Mesenchymal stem cell (in vitro differentiated cells and primary cell): ENCODE results near the gene PPP2R5A. TPM values are rescaled to one million over a fixed set of nuclear protein-coding genes. Genes with fewer than 3 reads are reported as not detected.

Source experiments
- DNase-seq: peaks from one replicate; pipeline ENCODE4 v3.0.0-alpha.2; 2013
- H2AFZ ChIP-seq: one replicate; pipeline ENCODE4 v1.6.1; 2013; ENCODE audit warnings: low read depth, mild to moderate bottlenecking, control low read depth, inconsistent platforms, low read length, moderate library complexity
- H2AK5ac ChIP-seq: 2 replicates; pipeline ENCODE4 v1.6.1; 2013; ENCODE audit warnings: low read length, moderate library complexity, mild to moderate bottlenecking, inconsistent platforms; ENCODE audit not compliant: severe bottlenecking
- H2BK120ac ChIP-seq: one replicate; pipeline ENCODE4 v1.6.1; 2013; ENCODE audit warnings: low read depth, mild to moderate bottlenecking, inconsistent platforms, low read length, moderate library complexity
- H2BK12ac ChIP-seq, 2 experiments: one replicate each; pipeline ENCODE4 v1.6.1; 2013; ENCODE audit warnings: inconsistent platforms in 2 of 2, low read length in 2 of 2, mild to moderate bottlenecking in 2 of 2, moderate library complexity in 2 of 2, control low read depth in 1 of 2
- H2BK15ac ChIP-seq: one replicate; pipeline ENCODE4 v1.6.1; 2013; ENCODE audit warnings: mild to moderate bottlenecking, low read depth, inconsistent platforms; ENCODE audit not compliant: poor library complexity, severe bottlenecking
- H2BK5ac ChIP-seq: 2 replicates; pipeline ENCODE4 v1.6.1; 2013; ENCODE audit warnings: low read depth, mild to moderate bottlenecking, low read length, control low read depth, inconsistent platforms; ENCODE audit not compliant: poor library complexity, severe bottlenecking
- H3K14ac ChIP-seq, 2 experiments: one replicate each; pipeline ENCODE4 v1.6.1; 2013; ENCODE audit warnings: inconsistent platforms in 2 of 2, low read length in 2 of 2, control low read depth in 1 of 2, mild to moderate bottlenecking in 1 of 2, moderate library complexity in 1 of 2
- H3K18ac ChIP-seq, 2 experiments: one replicate each; pipeline ENCODE4 v1.6.1; 2013; ENCODE audit warnings: inconsistent platforms in 2 of 2, low read length in 2 of 2, control low read depth in 1 of 2, low read depth in 1 of 2, mild to moderate bottlenecking in 1 of 2
- H3K23ac ChIP-seq, 2 experiments: one replicate each; pipeline ENCODE4 v1.6.1; 2013; ENCODE audit warnings: inconsistent platforms in 2 of 2, low read length in 2 of 2, mild to moderate bottlenecking in 2 of 2, moderate library complexity in 2 of 2, control low read depth in 1 of 2
- H3K27ac ChIP-seq: 2 replicates; pipeline ENCODE4 v1.5.1; 2013; ENCODE audit warnings: mild to moderate bottlenecking, moderate library complexity, low read length, control low read depth, inconsistent platforms; ENCODE audit not compliant: poor library complexity, severe bottlenecking
- H3K27me3 ChIP-seq, 2 experiments: 2 replicates each; pipeline versions ENCODE4 v1.6.1 to v1.7.0; 2013; ENCODE audit warnings: low read length in 2 of 2, mild to moderate bottlenecking in 2 of 2, moderate library complexity in 2 of 2, control low read depth in 1 of 2, inconsistent platforms in 1 of 2; ENCODE audit not compliant: control insufficient read depth in 1 of 2, insufficient read depth in 1 of 2
- H3K36me3 ChIP-seq, 2 experiments: 2 replicates each; pipeline versions ENCODE4 v1.6.1 to v1.7.0; 2013; ENCODE audit warnings: low read length in 2 of 2, control low read depth in 1 of 2, inconsistent platforms in 1 of 2, low read depth in 1 of 2, mild to moderate bottlenecking in 1 of 2; ENCODE audit not compliant: insufficient read depth in 2 of 2, control insufficient read depth in 1 of 2
- H3K4ac ChIP-seq, 2 experiments: one replicate each; pipeline ENCODE4 v1.6.1; 2013; ENCODE audit warnings: inconsistent platforms in 2 of 2, low read length in 2 of 2, mild to moderate bottlenecking in 2 of 2, moderate library complexity in 2 of 2, control low read depth in 1 of 2, low read depth in 1 of 2
- H3K4me1 ChIP-seq: 2 replicates; pipeline ENCODE4 v1.6.1; 2013; ENCODE audit warnings: low read depth, low read length, control low read depth; ENCODE audit not compliant: control insufficient read depth, insufficient read depth
- H3K4me2 ChIP-seq: 2 replicates; pipeline ENCODE4 v1.6.1; 2013; ENCODE audit warnings: low read length, mild to moderate bottlenecking, inconsistent platforms; ENCODE audit not compliant: poor library complexity, severe bottlenecking
- H3K4me3 ChIP-seq, 2 experiments: 2 replicates each; pipeline versions ENCODE4 v1.5.1 to v1.7.0; 2013; ENCODE audit warnings: low read length in 2 of 2, mild to moderate bottlenecking in 2 of 2, control low read depth in 1 of 2, low read depth in 1 of 2; ENCODE audit not compliant: insufficient read depth in 1 of 2
- H3K79me1 ChIP-seq: replicated peaks from 2 replicates; pipeline ENCODE4 v1.6.1; 2013; ENCODE audit warnings: mild to moderate bottlenecking, control low read depth, low read length, inconsistent platforms; ENCODE audit not compliant: poor library complexity, severe bottlenecking
- H3K9ac ChIP-seq: 2 replicates; pipeline ENCODE4 v1.7.0; 2013; ENCODE audit warnings: mild to moderate bottlenecking, low read length, moderate library complexity
- H3K9me3 ChIP-seq: 2 replicates; pipeline ENCODE4 v1.7.0; 2013; ENCODE audit warnings: mild to moderate bottlenecking, low read length; ENCODE audit not compliant: control insufficient read depth
- H4K8ac ChIP-seq: one replicate; pipeline ENCODE4 v1.6.1; 2013; ENCODE audit warnings: inconsistent platforms, mild to moderate bottlenecking, low read length, moderate library complexity
- H4K91ac ChIP-seq: one replicate; pipeline ENCODE4 v1.6.1; 2013; ENCODE audit warnings: mild to moderate bottlenecking, low read length, inconsistent platforms
- WGBS: methylation state at CpG from one replicate; pipeline ENCODE4 v1.1.7; 2013; ENCODE audit warnings: mixed read lengths; 5-methylcytosine and 5-hydroxymethylcytosine counted together
- small RNA-seq: library from polyadenylated mRNA; stranded (forward); fragments of <200 nt; extraction: miRNeasy Mini kit (QIAGEN cat#:217004); gene quantifications from one replicate; pipeline ENCODE3, GENCODE V24; 2013; ENCODE audit warnings: low read depth

PPP2R5A gene

GRCh38 chr1:212402666-212403321, 117.6 kb downstream of the PPP2R5A start:
- H2BK15ac ChIP-seq = no peak overlapping the region
- H3K9me3 ChIP-seq = peaks cover 19% of the 10 kb centered on the region
- H3K4ac ChIP-seq = no peak overlapping the region
- no peak overlapping the region for H3K4me3 ChIP-seq
- H4K8ac ChIP-seq = no peak overlapping the region
- H3K9ac ChIP-seq = no peak overlapping the region
- no peak overlapping the region for H2BK5ac ChIP-seq
- H3K4me2 ChIP-seq = no peak overlapping the region
- H3K14ac ChIP-seq = no peak overlapping the region
- no peak overlapping the region for H3K27ac ChIP-seq
- no peak overlapping the region for H2BK120ac ChIP-seq
- DNase-seq = no peak
- H3K23ac ChIP-seq = no peak overlapping the region
- H3K79me1 ChIP-seq = peaks cover 3% of the 10 kb centered on the region
- no peak overlapping the region for H3K18ac ChIP-seq
- no peaks in the 10 kb centered on the region for H3K27me3 ChIP-seq
- H3K4me1 ChIP-seq = no peaks in the 10 kb centered on the region
- peaks cover 17 to 20% of the 10 kb centered on the region in 2 experiments for H3K36me3 ChIP-seq
- H4K91ac ChIP-seq = no peak overlapping the region
- no peak overlapping the region for H2AK5ac ChIP-seq
- no peak overlapping the region for H2BK12ac ChIP-seq
- no peak overlapping the region for H2AFZ ChIP-seq
- 78% methylated on average over 3 of the region's 7 CpGs for WGBS

GRCh38 chr1:212410231-212410820, 125.1 kb downstream of the PPP2R5A start:
- no peak for DNase-seq
- Histone ChIP-seq H2BK5ac (no peak overlapping the region), H3K36me3 (peaks cover 36 to 47% of the 10 kb centered on the region in 2 experiments), H3K18ac (no peak overlapping the region), H3K4me2 (no peak overlapping the region), H4K91ac (no peak overlapping the region), H3K9ac (no peak overlapping the region), H2BK12ac (no peak overlapping the region), H2AFZ (no peak overlapping the region), H2AK5ac (no peak overlapping the region), H3K4me1 (peaks cover 7% of the 10 kb centered on the region), H3K14ac (no peak overlapping the region), H3K79me1 (peaks cover 25% of the 10 kb centered on the region), H3K4me3 (no peak overlapping the region), H3K27me3 (no peaks in the 10 kb centered on the region), H2BK15ac (no peak overlapping the region), H2BK120ac (no peak overlapping the region), H4K8ac (no peak overlapping the region), H3K23ac (no peak overlapping the region), H3K27ac (no peak overlapping the region), H3K4ac (no peak overlapping the region), H3K9me3 (peaks cover 6% of the 10 kb centered on the region)
- 97% methylated on average over 8 of the region's 8 CpGs for WGBS

Small RNAs within 50 kb of the gene (small RNA-seq; reads per million reads assigned to genes)
- gene SNORA16B = not detected
